Mucosa of stomach (tissue), 1 donor: ENCODE measurements around the gene MAPKAP1.

Experiments used
- H3K27me3 ChIP-seq: one replicate; pipeline ENCODE4 v1.7.0; 2013; ENCODE audit warnings: mild to moderate bottlenecking, low read length; ENCODE audit not compliant: control insufficient read depth, insufficient read depth
- H3K36me3 ChIP-seq: one replicate; pipeline ENCODE4 v1.7.0; 2013; ENCODE audit warnings: low read length; ENCODE audit not compliant: control insufficient read depth, insufficient read depth
- H3K4me1 ChIP-seq: one replicate; pipeline ENCODE4 v1.7.0; 2013; ENCODE audit warnings: mild to moderate bottlenecking, low read length; ENCODE audit not compliant: control insufficient read depth, insufficient read depth
- H3K4me3 ChIP-seq: one replicate; pipeline ENCODE4 v1.7.0; 2013; ENCODE audit warnings: low read length
- H3K9ac ChIP-seq: one replicate; pipeline ENCODE4 v1.7.0; 2013; ENCODE audit warnings: mild to moderate bottlenecking, low read length, moderate library complexity
- H3K9me3 ChIP-seq: one replicate; pipeline ENCODE4 v1.7.0; 2013; ENCODE audit warnings: mild to moderate bottlenecking, low read length, moderate library complexity; ENCODE audit not compliant: control insufficient read depth
- donor health status: Pancreatic carcinoma.

Gene MAPKAP1

DNA sequence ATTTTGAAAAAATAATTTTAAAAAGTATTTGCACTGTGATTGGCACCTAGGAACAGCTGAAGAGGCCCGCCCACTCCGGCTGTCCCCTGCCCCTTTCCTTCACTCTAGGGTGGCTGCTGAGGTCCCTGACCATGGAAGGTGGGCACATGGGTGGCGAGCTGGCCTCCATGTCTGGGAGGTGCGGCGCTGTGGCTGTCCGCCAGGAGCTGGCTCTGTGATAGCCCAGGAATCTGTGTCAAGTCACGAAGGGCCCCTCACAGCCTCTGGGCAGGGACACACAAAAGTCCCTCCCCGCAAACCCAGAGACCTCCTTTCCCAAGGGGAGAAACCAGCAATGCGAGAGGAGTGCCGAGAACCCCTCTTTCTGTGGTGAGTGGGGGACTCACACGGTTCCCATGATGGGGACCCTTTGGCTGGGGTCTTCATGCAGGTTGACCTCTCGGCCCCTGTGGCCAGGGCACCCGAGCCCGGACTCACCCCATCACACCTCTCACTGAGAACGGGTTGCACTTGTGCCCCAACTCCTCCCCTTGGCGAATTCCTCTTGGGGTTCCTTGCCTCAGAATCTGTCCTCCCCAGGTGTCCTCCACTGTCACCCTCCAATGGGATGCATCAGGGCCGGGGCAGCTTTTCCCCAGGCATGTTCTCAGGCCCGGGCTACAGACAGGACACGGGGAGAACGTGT, 277.4 kb downstream of the MAPKAP1 start:
- H3K4me3 ChIP-seq = no peak overlapping the region
- H3K9me3 ChIP-seq = no peaks in the 10 kb centered on the region
- H3K36me3 ChIP-seq = no peaks in the 10 kb centered on the region
- H3K27me3 ChIP-seq = no peaks in the 10 kb centered on the region
- H3K9ac ChIP-seq = no peak overlapping the region
- H3K4me1 ChIP-seq = no peaks in the 10 kb centered on the region

DNA sequence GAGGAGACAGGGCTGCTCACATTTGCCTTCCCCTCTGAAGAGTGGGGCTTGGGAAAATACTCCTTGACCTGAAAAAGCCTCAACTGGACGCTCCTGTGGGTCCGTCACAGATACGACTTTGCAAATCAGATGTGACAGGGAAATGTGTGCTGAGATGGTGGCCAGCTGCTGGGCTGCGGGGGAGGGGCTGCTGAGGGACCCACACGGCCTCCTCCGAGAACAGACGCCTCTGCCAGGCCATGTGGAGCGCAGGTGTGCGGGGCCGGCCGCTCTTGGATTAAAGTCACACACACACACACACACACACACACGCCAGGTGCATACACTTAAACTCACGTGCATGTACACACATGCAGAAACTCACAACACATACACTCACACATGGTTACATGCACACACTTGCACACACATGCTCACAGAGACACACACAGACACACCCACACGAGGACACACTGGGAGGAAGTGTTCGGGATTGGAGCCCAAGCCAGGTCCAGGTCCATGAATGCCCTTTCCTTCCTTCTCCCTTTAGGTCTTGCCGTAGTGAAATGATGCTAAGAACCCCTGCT, 278.0 kb downstream of the MAPKAP1 start:
- Histone ChIP-seq H3K27me3 (no peaks in the 10 kb centered on the region), H3K36me3 (no peaks in the 10 kb centered on the region), H3K9me3 (no peaks in the 10 kb centered on the region), H3K4me1 (no peaks in the 10 kb centered on the region), H3K4me3 (no peak overlapping the region), H3K9ac (no peak overlapping the region)

DNA sequence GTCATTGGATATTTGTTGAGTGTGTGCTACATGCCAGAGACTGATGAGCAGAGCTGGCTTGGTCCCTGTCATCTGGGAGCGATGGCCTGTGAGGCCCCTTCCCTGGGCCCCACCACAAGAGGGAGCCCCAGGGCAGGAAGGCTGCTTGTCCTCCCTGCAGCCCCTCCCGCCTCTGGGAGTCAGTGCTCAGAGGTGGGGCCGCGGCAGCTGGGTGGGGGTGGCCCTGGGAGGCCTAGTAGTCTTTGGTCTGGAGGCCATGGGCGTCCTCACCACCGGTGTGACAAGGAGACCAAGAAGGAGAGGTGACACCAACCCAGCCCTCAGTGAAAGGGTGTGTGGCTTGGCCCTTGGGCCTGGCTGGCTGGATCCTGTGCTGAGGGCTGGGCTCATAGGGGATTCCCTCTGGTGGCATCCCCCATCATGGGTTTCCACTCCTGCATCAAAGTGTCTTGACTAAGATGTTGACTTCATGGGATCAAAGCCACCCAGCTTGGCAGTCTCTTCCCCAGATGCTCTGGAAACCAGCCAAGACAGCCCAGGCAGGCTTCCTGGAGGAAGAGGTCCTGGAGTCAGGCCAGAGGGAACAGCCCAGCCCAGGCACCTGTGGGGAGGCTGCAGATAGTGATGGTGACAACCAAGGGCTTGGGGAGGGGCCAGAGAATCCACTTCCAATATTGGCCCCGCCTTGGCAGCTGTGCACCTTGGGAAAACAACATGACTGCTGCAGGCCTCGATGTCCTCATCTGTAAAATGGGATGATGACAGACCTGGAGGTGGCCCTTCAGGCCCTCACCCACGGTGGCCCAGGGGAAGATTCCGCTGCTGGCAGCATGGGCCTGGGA, 278.7 kb downstream of the MAPKAP1 start:
- Histone ChIP-seq H3K9me3 (no peaks in the 10 kb centered on the region), H3K9ac (no peak overlapping the region), H3K36me3 (no peaks in the 10 kb centered on the region), H3K4me3 (no peak overlapping the region), H3K4me1 (no peaks in the 10 kb centered on the region), H3K27me3 (no peaks in the 10 kb centered on the region)

DNA sequence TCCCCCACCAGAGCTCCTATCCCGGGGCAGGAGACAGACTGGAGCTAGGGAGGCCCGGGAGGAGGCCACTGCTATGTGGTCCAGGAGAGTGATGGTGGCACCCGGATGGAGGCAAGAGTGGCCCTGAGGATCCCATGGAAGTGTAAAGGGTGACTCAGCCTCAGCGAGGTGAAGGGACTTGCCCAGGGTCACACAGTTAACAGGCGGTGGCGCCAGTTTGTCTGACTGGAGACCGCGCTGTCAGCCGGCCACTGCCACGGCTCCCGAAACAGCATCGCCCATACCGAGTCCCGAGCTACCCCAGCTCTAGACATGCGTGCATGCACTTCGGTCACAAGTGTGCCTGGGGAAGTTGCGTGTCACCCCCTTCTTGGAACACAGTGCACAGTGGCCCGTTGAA, 279.5 kb downstream of the MAPKAP1 start:
- Histone ChIP-seq H3K4me1 (no peaks in the 10 kb centered on the region), H3K9ac (no peak overlapping the region), H3K27me3 (no peaks in the 10 kb centered on the region), H3K9me3 (no peaks in the 10 kb centered on the region), H3K36me3 (no peaks in the 10 kb centered on the region), H3K4me3 (no peak overlapping the region)

DNA sequence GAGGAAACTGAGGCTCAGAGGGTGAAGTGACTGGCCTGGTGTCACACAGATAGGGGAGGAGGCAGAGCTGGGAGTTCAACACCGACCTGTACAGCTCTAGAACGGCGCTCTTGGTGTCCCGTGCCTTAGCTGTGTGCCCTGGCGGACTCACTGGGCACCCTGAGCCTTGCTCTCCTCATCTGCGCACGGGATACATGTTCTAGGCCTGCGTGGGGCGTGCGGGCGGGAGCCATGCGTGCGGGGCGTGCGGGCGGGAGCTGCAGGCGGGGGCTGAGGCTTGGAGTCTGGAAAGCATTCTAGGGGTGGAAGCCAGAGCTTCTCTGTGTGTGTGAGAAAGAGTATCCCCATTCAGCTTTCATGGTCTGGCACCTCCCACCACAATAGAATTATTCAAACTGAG, 280.1 kb downstream of the MAPKAP1 start:
- H3K4me1 ChIP-seq = no peaks in the 10 kb centered on the region
- H3K36me3 ChIP-seq = no peaks in the 10 kb centered on the region
- no peaks in the 10 kb centered on the region for H3K9me3 ChIP-seq
- H3K4me3 ChIP-seq = no peak overlapping the region
- no peak overlapping the region for H3K9ac ChIP-seq
- H3K27me3 ChIP-seq = no peaks in the 10 kb centered on the region

DNA sequence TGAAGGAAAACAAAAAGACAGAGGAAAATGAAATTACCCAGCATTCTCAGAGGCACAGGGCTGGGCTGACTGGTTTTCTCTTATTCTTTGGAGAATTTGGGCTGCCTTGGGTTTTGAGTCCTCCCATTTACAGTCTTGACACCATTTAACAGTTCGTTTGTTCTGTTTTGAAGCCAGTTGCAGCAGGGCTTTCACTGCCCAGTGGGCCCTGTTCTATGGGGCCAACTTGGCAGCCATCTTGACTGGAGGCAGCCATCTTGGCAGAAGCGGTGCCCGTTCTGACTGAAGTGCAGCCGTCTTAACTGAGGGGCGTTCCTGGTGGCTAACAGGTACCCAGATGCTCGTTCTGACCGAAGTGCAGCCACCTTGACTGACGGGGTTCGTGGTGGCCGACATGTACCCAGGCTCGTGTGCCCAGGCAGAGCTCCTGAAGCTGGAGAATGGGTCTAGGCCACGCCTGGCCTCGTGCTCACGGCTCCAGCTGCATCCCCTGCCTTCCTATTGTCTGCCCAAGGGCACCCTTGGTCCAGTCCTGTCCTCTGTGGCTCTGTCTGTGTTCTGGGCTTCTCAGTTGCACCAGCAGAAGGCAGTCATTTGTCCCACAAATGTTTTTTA, 281.0 kb downstream of the MAPKAP1 start:
- Histone ChIP-seq H3K4me1 (no peaks in the 10 kb centered on the region), H3K9ac (no peak overlapping the region), H3K4me3 (no peak overlapping the region), H3K9me3 (no peaks in the 10 kb centered on the region), H3K27me3 (no peaks in the 10 kb centered on the region), H3K36me3 (no peaks in the 10 kb centered on the region)

DNA sequence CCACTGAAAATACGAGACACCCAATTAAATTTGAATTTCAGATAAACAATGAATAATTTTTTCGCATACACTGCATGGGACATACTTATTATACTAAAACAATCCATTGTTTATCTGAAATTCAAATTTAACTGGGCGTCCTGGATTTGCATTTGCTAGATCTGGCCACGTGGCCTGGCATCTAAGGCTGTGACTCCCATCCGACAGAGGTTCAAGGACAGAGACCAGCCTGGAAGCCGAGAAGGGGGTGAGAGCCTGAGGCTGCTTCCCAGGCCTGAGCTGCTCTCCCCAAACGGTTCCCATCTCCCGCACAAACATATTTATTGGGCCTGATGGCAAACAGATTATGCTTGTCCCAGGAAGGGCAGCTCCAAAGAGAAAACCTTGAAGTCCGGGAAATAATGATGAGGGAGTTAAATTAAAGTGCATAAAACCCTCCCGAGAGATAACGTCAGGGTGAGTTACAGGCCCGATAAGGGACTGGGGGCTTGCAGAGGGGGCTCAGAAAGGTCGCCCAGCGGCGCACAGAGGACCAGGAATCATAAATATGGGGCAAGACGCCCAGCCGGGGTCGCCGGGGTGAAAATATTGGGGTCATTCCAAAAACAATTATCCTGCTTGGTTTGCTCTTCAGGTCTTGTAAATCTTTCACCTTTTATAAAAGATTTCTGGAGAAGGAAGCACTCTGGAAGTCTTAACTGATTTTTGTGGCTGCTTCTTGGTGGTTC, 281.7 kb downstream of the MAPKAP1 start:
- Histone ChIP-seq H3K4me3 (no peak overlapping the region), H3K27me3 (no peaks in the 10 kb centered on the region), H3K36me3 (no peaks in the 10 kb centered on the region), H3K9ac (no peak overlapping the region), H3K9me3 (no peaks in the 10 kb centered on the region), H3K4me1 (no peaks in the 10 kb centered on the region)

DNA sequence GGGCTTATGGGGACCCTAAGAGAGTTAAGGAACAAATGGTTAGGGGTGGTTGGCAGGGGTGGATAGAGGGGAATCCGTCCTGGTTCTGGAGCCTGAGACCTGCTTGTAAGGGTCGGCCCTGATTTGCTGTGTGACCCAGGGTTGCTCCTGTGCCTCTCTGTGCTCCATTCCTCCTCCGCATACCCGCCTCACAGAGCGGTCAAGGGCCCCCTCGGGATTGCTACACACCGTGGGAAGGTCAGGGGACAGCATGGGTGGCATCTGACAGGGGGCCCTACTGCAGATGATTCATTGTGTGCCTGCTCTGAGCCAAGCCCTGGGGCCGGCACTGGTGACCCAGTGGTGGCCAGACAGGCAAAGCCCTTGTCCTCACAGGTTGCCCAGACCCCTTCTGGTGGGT, 283.0 kb downstream of the MAPKAP1 start:
- Histone ChIP-seq H3K4me1 (no peaks in the 10 kb centered on the region), H3K9ac (no peak overlapping the region), H3K27me3 (no peaks in the 10 kb centered on the region), H3K9me3 (no peaks in the 10 kb centered on the region), H3K4me3 (no peak overlapping the region), H3K36me3 (no peaks in the 10 kb centered on the region)

DNA sequence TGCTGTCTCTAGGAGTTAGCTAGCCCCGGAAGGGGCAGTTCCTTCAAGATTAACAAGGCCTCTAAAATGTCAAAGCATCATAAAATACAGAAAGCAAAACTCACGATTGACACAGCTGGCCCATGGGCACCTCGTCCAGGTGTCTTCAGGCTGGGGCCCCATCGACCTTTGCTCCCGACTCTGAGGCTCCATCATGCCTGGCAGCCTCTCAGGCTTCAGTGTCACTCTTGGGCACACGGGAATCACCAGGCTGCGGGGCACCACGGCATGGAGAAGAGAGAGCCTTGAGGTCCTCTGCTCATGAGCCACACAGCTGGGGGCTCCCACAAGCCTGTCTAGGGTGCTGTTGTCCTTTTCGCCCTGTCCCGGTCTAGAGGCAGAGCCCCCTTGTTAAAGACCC, 284.2 kb downstream of the MAPKAP1 start:
- H3K36me3 ChIP-seq = no peaks in the 10 kb centered on the region
- no peak overlapping the region for H3K4me3 ChIP-seq
- H3K9me3 ChIP-seq = no peaks in the 10 kb centered on the region
- H3K4me1 ChIP-seq = no peaks in the 10 kb centered on the region
- H3K9ac ChIP-seq = no peak overlapping the region
- no peaks in the 10 kb centered on the region for H3K27me3 ChIP-seq

DNA sequence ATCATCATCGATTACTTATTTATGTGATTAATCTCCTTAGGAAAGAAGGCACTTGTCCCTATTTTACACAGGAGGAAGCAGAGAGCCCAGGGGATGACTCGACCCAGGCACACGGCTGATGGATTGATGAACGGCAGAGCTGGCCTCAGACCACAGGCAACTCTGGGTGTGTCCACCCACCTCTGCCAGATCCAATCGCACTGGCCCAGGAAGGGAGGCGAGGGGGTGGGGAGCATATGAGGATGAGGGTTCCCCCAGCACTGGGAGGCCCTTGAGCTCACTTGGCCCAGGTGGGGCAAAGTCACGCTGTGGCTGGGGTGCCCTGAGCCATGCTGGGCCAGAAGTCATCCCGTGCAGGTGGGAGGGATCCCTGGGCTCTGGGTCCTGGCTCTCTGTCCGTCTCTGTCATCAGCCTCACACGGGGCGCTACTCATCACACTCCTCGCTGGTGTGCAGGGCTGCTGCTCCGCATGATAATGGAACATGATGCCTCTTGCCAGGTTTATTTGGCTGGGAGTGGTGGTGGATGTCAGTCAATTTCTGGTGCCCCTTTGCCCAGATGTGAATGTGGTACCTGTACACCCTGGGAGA, 285.3 kb downstream of the MAPKAP1 start:
- no peak overlapping the region for H3K4me3 ChIP-seq
- H3K36me3 ChIP-seq = no peaks in the 10 kb centered on the region
- H3K9me3 ChIP-seq = no peaks in the 10 kb centered on the region
- no peaks in the 10 kb centered on the region for H3K27me3 ChIP-seq
- no peak overlapping the region for H3K9ac ChIP-seq
- H3K4me1 ChIP-seq = no peaks in the 10 kb centered on the region

DNA sequence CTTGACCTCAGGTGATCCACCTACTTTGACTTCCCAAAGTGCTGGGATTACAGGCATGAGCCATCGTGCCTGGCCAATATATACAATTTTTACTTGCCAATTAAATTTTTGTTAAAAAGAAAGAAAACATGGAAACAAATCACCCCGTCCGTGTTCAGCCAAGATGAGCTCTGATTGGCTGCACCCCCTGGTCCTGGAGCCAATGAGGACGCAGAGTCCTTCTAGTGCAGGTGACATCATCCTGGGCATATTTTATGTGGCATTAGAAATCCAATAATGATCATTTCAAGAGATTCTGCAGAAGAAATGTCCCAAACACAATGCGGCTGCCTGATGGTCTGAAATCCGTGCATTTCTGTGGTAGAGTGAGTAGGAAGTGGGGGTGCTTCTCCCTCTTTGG, 285.8 kb downstream of the MAPKAP1 start:
- Histone ChIP-seq H3K4me1 (no peaks in the 10 kb centered on the region), H3K9ac (no peak overlapping the region), H3K9me3 (no peaks in the 10 kb centered on the region), H3K36me3 (no peaks in the 10 kb centered on the region), H3K4me3 (no peak overlapping the region), H3K27me3 (no peaks in the 10 kb centered on the region)
